ENCODE results near the gene BCL2L2. TPM values are rescaled to one million over a fixed set of nuclear protein-coding genes. Genes with fewer than 3 reads are reported as not detected.
"Not testable (repeated sequence)": the region's sequence is repeated elsewhere in the genome, so short reads cannot be mapped to it uniquely, and the experiment has no call there.

The BCL2L2 gene
- total RNA-seq, 1 experiment from 2014 or later: 33.5 TPM

DNA sequence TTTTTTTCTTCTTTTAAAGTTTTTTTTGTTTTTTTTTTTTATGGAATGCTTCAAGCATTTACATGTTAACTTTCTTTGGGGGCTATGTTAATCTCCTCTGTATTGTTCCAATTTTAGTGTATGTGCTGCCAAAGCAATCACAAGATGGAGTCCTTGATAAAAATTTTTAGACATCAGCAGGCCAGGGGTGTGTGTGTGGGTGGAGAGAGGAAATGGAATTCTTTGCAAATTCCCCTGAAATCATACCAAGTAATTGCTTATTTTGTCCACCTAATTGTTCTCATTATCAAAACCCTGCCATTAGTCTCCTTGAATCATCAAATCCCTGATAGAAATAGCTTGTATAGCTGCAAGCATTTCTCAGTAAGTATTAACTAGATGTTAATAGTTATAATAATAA lies 47.2 kb upstream of the BCL2L2 start:
- ATAC-seq (no peak), DNase-seq (no peak)
- Histone ChIP-seq H3K36me3 (ENCODE audit: low read depth, low read length) (no peaks in the 10 kb centered on the region), H3K27ac (ENCODE audit: low read length) (no peak overlapping the region), H3K27me3 (ENCODE audit: low read length) (peaks cover 25% of the 10 kb centered on the region), H2AFZ (ENCODE audit: low read length) (no peak overlapping the region), H4K20me1 (ENCODE audit: low read length) (no peaks in the 10 kb centered on the region), H3K79me2 (ENCODE audit: low read length) (no peaks in the 10 kb centered on the region), H3K4me1 (ENCODE audit: insufficient read depth, low read length) (no peaks in the 10 kb centered on the region), H3K9ac (ENCODE audit: low read length) (no peak overlapping the region), H3F3A (ENCODE audit: low read length, unreplicated experiment) (no peaks in the 10 kb centered on the region), H3K9me2 (replicated peaks; ENCODE audit: low read length) (no peaks in the 10 kb centered on the region), H3K9me3 (ENCODE audit: low read length) (no peaks in the 10 kb centered on the region), H3K4me3 (ENCODE audit: low read length) (no peak overlapping the region), H3K4me2 (ENCODE audit: low read length) (no peak overlapping the region)
- TF ChIP-seq, protein P1, sequence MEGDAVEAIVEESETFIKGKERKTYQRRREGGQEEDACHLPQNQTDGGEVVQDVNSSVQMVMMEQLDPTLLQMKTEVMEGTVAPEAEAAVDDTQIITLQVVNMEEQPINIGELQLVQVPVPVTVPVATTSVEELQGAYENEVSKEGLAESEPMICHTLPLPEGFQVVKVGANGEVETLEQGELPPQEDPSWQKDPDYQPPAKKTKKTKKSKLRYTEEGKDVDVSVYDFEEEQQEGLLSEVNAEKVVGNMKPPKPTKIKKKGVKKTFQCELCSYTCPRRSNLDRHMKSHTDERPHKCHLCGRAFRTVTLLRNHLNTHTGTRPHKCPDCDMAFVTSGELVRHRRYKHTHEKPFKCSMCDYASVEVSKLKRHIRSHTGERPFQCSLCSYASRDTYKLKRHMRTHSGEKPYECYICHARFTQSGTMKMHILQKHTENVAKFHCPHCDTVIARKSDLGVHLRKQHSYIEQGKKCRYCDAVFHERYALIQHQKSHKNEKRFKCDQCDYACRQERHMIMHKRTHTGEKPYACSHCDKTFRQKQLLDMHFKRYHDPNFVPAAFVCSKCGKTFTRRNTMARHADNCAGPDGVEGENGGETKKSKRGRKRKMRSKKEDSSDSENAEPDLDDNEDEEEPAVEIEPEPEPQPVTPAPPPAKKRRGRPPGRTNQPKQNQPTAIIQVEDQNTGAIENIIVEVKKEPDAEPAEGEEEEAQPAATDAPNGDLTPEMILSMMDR (conservative IDR thresholded peaks at IDR 0.05; ENCODE audit: low read depth, low read length): no peak
- TF ChIP-seq EZH2 (IDR thresholded peaks at IDR 0.05; ENCODE audit: low read length, unreplicated experiment) (no peak), EZH2phosphoT487 (IDR thresholded peaks at IDR 0.05; ENCODE audit: borderline replicate concordance, low read length) (no peak)
- intact Hi-C loops (cut with micrococcal nuclease): no loop called here
- POLR2A ChIA-PET (ENCODE audit: unreplicated experiment): interaction anchor here (0.5 kb wide), 1 partner anchor 306 kb away, joined by 4 read pairs; no protein-coding TSS in a partner anchor
- CTCF ChIA-PET: no interaction called here
- BruUV-seq (replicated peaks): no TSS peak

DNA sequence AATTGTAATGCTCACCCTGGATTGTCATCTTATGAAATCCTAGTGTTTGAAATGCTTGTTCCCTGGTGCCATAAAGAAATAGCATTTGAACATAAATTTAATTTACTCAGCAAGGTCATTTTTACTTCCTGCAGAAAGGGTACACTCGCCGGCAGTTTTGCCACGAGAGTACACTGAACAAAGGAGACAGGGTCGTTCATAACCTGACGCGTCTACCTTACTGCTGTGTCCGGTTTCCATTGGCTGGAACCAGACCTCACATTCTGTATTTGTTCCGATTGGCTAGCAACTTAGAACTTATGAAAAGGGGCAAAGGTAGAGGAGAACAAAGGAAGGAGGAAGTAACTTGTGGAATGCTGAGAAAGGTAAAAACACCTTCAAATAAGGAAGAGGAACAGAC lies 45.8 kb upstream of the BCL2L2 start:
- H3K9me2 ChIP-seq (replicated peaks; ENCODE audit: low read length); H3F3A ChIP-seq (ENCODE audit: low read length, unreplicated experiment); ATAC-seq; H3K4me1 ChIP-seq (ENCODE audit: insufficient read depth, low read length); H3K36me3 ChIP-seq (ENCODE audit: low read depth, low read length); H3K9ac ChIP-seq (ENCODE audit: low read length); H3K4me3 ChIP-seq (ENCODE audit: low read length); H3K9me3 ChIP-seq (ENCODE audit: low read length); H3K4me2 ChIP-seq (ENCODE audit: low read length); H2AFZ ChIP-seq (ENCODE audit: low read length); intact Hi-C loops (cut with micrococcal nuclease); H3K79me2 ChIP-seq (ENCODE audit: low read length); H4K20me1 ChIP-seq (ENCODE audit: low read length); DNase-seq; POLR2A ChIA-PET (ENCODE audit: unreplicated experiment); BruUV-seq (replicated peaks); H3K27ac ChIP-seq (ENCODE audit: low read length); CTCF ChIA-PET: not testable (repeated sequence)
- H3K27me3 ChIP-seq (ENCODE audit: low read length): peaks cover 22% of the 10 kb centered on the region

DNA sequence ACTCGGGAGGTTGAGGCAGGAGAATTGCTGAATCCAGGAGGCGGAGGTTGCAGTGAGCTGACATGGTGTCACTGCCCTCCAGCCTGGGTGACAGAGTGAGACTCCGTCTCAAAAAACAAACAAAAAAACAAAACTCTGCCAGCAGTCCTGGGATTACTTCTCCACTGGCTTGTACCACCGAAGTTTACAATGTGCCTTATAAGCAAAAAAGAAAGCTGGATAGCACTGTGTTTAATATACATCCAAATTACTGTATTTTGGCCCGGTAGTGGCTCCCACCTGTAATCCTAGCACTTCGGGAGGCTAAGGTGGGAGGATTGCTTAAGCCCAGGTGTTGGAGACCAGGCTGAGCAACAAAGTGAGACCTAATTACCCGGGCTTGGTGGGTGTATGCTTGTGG lies 37.4 kb upstream of the BCL2L2 start:
- Histone ChIP-seq H3K4me1 (ENCODE audit: insufficient read depth, low read length) (no peaks in the 10 kb centered on the region), H3F3A (ENCODE audit: low read length, unreplicated experiment) (no peaks in the 10 kb centered on the region), H3K9me2 (replicated peaks; ENCODE audit: low read length) (no peaks in the 10 kb centered on the region), H4K20me1 (ENCODE audit: low read length) (no peaks in the 10 kb centered on the region), H3K4me3 (ENCODE audit: low read length) (no peak overlapping the region), H3K79me2 (ENCODE audit: low read length) (no peaks in the 10 kb centered on the region), H3K9me3 (ENCODE audit: low read length) (no peaks in the 10 kb centered on the region), H3K9ac (ENCODE audit: low read length) (no peak overlapping the region), H2AFZ (ENCODE audit: low read length) (no peak overlapping the region), H3K36me3 (ENCODE audit: low read depth, low read length) (no peaks in the 10 kb centered on the region), H3K4me2 (ENCODE audit: low read length) (no peak overlapping the region), H3K27ac (ENCODE audit: low read length) (no peak overlapping the region), H3K27me3 (ENCODE audit: low read length) (0 out of 2 replicates have a peak, but pooled peaks cover 3% of the 10 kb centered on the region)
- ChIA-PET POLR2A (ENCODE audit: unreplicated experiment) (no interaction called here), CTCF (no interaction called here)
- TF ChIP-seq, protein P1 (conservative IDR thresholded peaks at IDR 0.05; ENCODE audit: low read depth, low read length): no peak
- no peak for DNase-seq
- no peak for ATAC-seq
- BruUV-seq (replicated peaks): no TSS peak
- intact Hi-C loops (cut with micrococcal nuclease): no loop called here
